Gastrocnemius medialis (tissue), 4 donors: Measurements from ENCODE around the gene DPYD.

Experiments used
- POLR2A ChIP-seq, 2 donors: fragments of 450-650 bp; IDR thresholded peaks; one replicate each; pipeline ENCODE4 v1.6.1; 2017; ENCODE audit warnings: antibody characterized with exemption in 2 of 2, mild to moderate bottlenecking in 2 of 2, moderate library complexity in 2 of 2
- TF ChIP-seq, protein P1 (sequence below), 5 experiments: fragments of 450-650 bp in 3 of 5; fragments of 200-600 bp in 2 of 5; sonication (generic) in 2 of 5; IDR thresholded peaks in 4 of 5; conservative IDR thresholded peaks in 1 of 5; 1 replicate in 4 of 5; 2 replicates in 1 of 5; pipeline ENCODE4 v1.5.1; 2016 to 2019; ENCODE audit warnings: antibody characterized with exemption in 5 of 5, mild to moderate bottlenecking in 3 of 5, moderate library complexity in 3 of 5

DNA sequence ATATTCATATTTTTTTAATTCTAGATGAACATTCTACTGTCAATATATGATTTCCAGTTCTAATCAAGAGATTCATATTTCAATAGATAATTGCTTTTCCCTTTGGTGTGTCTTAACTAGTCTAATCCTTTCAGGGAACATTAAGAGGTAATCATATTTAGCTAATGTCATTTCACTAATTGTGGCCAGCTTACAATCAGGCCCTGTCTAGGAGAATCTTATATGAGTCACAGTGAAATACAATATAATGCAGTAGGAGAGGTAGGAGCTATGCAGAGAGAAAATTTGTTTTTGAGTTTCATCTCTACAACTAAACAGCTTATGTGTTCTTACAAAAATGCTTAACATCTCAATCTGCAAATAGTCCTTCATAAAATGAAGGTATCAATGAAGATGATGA is 85.9 kb downstream of the DPYD start:
- TF ChIP-seq, protein P1, sequence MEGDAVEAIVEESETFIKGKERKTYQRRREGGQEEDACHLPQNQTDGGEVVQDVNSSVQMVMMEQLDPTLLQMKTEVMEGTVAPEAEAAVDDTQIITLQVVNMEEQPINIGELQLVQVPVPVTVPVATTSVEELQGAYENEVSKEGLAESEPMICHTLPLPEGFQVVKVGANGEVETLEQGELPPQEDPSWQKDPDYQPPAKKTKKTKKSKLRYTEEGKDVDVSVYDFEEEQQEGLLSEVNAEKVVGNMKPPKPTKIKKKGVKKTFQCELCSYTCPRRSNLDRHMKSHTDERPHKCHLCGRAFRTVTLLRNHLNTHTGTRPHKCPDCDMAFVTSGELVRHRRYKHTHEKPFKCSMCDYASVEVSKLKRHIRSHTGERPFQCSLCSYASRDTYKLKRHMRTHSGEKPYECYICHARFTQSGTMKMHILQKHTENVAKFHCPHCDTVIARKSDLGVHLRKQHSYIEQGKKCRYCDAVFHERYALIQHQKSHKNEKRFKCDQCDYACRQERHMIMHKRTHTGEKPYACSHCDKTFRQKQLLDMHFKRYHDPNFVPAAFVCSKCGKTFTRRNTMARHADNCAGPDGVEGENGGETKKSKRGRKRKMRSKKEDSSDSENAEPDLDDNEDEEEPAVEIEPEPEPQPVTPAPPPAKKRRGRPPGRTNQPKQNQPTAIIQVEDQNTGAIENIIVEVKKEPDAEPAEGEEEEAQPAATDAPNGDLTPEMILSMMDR (IDR thresholded peaks at IDR 0.05 in 4 of 5, conservative IDR thresholded peaks at IDR 0.05 in 1 of 5): no peak
- no peak for TF ChIP-seq POLR2A (IDR thresholded peaks at IDR 0.05)
